NCI-H1417 treated with DMSO at 0.1 percent for 48 hours (cell line): Measurements from ENCODE around the gene ARHGAP9.
A peak's percentile ranks its signal among the peaks of the same experiment; 100 is the strongest.
"Not testable (repeated sequence)": the region's sequence is repeated elsewhere in the genome, so short reads cannot be mapped to it uniquely, and the experiment has no call there.

Source experiments
- DNase-seq: peaks from one replicate; lab custom pipeline; 2025; lab: John Stamatoyannopoulos, UW

Gene ARHGAP9

GRCh38 chr12:57434517-57435223, 45.0 kb downstream of the ARHGAP9 start, which contains the start of gene INHBC:
Gene INHBC (plus strand): TSS chr12:57434784. CDS start chr12:57434887, 103 bp downstream.
- DNase-seq = no peak

DNA sequence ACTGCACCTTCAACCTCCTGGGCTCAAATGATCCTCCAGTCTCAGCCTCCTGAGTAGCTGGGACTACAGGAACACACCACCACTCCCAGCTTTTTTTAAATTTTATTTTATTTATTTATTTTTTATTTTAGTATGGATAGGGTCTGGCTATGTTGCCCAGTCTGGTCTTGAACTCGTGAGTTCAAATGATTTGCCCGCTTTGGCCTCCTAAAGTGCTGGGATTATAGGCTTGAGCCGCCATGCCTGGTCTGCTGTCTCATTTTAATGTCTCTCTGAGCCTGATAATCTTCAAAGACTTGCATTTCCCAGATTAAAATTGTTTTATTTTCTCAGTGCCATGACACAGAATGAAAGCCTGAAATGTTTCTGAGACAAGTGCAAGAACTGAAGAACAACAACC, 46.3 kb downstream of the ARHGAP9 start:
- DNase-seq = no peak

- DNase-seq = no peak
Measured at GRCh38 chr12:57431654-57432188, 47.9 kb downstream of the ARHGAP9 start.

DNA sequence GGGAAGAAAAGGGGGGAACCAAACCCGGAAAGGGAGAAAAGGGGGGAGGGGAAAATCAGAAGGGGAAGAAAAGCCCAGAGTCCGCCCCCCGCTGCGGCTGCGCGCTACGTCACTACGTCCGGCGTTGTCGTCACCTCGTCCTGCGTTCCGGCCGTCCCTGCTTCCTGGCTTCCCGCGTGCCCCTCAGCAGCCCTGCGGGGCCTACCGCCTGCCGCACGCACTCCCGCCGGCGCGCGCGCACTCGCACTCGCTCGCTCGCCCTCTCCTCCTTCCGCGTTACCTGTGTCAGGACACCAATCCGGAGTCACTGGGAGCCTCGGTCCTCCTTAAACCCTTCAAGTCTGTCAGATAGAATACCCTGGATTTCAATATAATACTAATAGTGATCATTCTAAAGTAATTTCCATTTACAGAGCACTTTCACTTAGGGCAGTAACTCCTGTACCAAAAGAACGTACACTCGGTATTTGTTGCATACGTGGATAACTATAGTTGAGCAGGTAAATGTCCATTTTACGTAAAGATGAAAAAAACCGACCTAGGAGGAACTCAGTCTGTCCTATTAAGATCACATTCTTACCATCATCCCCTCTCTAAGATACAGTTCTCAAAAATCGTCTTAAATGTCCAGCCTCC, 48.6 kb downstream of the ARHGAP9 start, which contains the start of gene R3HDM2:
Gene R3HDM2 (minus strand): TSS at position 113 of the 636 bp plus-strand sequence. CDS start 120,615 bp downstream, outside the sequence.
- DNase-seq = peak; percentile 95

DNA sequence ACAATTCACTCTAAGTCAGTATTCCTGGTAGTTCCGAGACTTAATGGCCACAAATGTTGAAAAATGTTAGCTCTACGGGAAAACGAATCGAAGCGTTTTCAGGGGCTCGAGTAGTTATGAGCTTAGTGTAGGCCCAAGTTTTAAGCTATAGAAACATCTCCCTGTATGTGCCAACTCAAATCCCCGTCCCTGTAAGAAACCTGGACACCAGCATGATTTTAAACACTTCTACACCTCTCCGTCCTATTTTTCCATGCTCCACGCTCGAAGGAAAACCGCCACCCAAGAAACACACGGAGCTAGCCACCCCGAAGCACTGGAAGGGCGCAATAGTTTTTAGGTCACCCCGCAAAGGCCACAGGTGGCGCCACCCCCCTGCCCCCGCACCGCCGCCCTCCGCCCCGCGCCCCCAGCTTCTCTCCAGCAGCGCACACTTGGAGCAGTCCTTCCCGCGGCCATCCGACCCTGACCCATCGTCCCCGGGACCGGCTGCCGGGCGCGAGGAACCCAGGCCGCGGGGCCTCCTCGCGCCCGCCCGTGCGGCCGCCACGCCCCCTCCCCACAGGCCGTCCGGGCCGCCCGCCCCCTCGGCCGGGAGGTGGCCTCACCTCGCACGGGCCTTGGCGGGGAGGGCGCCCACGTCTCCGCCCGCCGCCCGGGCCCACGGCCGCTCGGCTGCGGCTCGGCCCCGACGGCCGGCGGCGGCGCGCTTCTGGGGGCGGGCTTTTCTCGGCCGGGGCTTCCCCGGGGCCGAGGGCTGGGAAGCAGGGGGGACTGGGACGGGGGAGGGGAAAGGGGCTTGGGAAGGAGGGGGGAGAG, 49.3 kb downstream of the ARHGAP9 start:
- no peak for DNase-seq

- DNase-seq = no peak
Measured at GRCh38 chr12:57429473-57430111, 50.1 kb downstream of the ARHGAP9 start.

DNA sequence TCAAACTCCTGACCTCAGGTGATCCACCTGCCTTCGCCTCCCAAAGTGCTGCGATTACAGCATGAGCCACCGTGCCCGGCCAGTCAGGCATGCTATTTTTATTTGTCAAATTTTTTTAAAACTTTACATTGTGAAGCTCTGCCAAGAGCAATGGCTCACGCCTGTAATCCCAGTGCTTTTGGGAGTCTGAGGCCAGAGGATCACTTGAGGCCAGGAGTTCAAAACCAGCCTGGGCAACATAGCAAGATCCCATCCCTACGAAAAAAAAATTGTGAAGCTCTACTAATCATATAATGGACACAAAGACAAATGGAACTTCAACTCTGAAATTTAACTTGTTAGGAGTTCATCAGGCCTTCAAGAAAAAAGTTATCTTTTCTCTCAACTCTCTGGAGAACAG, 50.7 kb downstream of the ARHGAP9 start:
- DNase-seq = no peak

GRCh38 chr12:57426948-57427347, 52.7 kb downstream of the ARHGAP9 start:
- DNase-seq = not testable (repeated sequence)
